Measurements from ENCODE around the gene HEPHL1.
"Not testable (repeated sequence)": the region's sequence is repeated elsewhere in the genome, so short reads cannot be mapped to it uniquely, and the experiment has no call there.

Gene HEPHL1

DNA sequence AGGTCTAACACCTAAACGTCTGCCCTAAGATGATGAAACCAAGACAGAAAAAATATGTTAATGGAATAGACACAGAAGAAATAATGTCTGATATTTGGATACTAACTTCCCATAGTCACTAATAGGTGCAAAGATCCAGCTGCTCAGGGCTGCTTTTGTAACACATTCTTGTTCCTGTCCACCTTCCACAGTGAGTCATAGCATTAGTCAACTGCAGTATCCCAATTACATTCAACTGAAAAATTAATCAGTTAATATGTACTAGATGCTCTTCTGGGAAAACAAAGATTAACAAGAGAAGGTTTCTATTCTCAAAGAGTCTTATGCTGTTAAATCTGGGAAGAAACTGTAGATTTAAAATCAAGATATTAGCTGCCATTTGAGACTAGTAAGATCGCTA is 47.6 kb downstream of the HEPHL1 start:
- DNase-seq: no peak

DNA sequence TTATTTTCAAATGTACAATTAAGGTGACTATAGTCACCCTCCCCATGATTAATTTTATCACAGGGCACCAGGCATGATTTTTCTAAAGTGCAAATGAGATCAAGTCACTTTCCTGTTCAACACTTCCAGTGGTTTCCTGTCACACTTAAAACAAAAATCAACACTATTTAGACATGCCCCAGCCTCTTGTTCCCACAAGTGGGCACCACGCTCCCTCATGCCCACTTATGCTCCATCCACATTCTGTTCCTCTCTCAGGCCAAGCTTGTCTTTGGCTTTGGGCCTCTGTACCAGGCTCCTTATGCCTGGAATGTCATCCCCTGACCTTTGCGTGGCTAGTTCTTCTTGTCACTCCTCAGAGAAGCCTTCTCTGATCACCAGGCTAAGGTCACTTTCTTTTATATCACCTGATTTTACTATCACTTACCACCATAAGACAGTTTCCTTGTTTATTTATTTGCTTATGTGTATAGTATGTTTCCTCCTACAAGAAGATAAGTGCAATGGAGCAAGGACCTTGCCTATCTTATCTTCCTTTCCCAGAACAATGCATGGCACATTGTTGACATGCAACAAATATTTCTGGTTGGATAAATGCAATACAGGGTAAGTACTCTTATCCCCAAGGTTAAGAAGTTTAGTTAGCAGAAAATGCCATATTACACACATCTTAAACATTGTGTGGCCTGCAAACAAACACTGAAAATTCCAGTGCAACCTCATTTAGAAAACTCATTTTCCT is 56.6 kb downstream of the HEPHL1 start:
- DNase-seq: no peak
- intact Hi-C loops (cut with DNase I): no loop called here

More for the DNA sequence above, 47.6 kb downstream of the HEPHL1 start:
- intact Hi-C loops (cut with DNase I): no loop called here

DNA sequence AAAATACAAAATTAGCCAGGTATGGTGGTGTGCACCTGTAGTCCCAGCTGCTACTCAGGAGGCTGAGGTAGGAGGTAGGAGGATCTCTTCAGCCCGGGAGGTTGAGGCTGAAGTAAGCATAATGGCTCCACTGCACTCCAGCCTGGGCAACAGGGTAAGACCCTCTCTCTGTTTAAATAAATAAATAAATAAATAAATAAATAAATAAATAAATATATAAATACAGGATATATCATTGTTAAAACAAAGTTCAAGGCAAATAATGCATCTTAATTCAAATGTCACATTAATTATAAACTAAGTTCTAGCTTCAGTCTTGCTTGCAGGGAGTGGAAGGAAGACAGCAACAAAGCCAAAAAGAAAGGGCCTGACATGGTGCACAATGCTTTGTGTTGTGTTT is 63.0 kb downstream of the HEPHL1 start:
- intact Hi-C loops (cut with DNase I): no loop called here
- no peak for DNase-seq

DNA sequence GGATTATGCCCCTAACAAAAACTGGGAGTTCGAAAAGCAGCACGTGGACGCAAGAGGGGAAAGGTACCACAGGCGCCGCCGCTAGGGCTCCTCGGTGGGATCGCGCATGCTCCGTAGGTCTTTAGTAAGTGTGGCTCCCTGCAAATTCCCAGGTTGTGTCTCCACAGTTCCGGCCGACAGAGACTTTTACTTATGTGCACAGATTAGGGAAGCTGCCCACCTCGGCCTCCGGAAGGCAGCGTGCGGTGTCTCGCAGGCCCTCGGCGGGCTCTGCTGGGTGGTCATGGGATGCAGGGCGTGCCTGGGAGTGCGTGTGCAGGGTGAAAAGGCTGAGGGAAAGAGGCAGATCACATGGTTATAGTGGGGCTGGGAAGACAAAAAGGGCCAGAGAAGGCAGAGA is 67.8 kb downstream of the HEPHL1 start:
- intact Hi-C loops (cut with DNase I): no loop called here
- DNase-seq: no peak

DNA sequence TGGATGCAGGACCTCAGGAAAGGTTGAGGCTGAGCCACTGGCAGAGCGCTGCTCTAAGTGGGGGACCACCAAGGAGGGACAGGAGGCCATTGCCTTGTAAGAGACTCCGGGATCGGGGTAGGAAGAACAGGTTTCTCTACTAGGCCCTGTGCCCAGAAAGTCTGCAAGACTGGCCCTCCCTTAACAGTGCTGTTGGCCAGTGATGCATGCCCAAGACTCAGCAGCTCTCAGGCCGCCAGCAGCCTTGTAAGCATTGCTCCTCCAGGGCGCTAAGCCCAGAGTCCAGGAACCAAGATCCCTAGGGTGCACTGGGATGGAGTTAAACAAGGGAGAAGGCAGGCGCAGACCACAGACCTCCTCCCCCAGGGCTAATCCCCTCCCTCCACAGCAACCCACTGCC is 68.2 kb downstream of the HEPHL1 start:
- intact Hi-C loops (cut with DNase I): no loop called here

DNA sequence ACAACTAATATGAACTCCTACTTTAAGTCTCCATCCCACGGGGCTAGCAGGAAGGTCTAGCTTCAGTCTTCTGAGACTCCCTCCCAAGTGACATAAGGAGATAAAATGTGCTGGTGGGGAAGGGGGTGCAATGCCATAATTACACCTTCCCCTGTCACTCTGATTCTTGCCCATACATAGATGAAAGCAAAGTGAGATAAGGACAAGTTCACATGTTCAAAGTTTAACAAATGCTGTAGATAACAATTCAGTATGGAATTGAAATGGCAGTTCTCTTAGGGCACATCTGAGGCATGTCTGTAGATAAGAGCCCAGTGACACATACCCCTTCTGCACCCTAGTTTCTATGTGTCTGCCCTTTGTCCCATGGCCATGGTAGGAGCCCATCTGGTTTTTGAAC is 69.2 kb downstream of the HEPHL1 start:
- intact Hi-C loops (cut with DNase I): no loop called here
- DNase-seq: no peak

More for the DNA sequence above, 68.2 kb downstream of the HEPHL1 start:
- no peak for DNase-seq

DNA sequence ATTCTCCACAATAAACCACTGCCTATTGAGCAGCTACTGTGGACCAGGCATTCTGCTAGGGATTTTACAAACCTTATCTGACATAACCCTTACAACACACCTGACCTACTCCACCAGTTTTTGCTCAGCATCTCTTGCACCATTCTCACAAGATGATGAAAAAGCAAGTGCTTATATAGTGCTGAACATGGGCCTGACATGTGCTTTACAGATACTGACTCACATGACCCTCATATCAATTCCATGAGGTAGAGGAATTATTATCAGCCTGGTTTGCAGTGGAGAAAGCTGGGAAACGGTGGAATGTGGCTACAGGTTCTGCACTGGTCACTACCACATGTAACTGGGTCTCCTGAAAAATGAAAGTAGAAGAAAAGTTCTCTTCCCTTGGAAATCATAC is 69.9 kb downstream of the HEPHL1 start:
- intact Hi-C loops (cut with DNase I): no loop called here
- DNase-seq: no peak

DNA sequence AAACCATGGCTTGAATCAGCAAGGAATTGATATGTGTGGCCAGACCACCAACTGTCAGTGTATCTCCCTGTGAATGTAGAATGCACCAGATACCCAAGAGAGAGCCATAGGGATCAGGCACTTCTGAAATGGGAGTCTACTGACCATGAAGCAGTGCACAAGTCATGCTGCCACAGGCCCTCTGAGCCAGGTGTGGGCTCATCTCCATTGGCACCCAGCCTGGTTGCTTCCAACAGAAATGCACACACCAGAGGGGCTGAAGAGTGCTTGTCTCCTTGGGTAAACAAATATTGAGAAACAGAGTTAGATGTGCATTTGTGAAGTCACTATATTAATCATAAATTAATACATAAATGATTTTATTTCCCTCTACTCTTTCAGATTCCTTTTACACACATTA is 79.1 kb downstream of the HEPHL1 start:
- no peak for DNase-seq
- intact Hi-C loops (cut with DNase I): no loop called here

DNA sequence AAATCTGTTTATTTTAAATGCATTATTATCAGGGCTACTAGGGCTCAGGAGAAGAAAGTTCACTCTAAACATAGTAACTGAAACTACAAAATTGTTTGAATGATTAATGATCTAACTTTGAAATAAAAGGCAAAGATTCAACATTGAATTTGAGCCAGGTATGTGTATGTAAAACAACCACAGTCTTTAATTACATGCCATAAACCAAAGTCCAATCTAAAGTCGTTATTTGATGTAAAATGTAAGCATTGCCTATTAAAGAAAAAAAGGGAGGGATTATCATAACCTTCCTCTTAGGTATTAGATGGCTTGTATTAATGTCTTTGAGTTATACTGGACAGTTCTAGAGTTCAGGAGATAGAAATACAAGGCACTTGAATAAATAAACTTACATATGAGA is 82.3 kb downstream of the HEPHL1 start:
- intact Hi-C loops (cut with DNase I): no loop called here
- DNase-seq: no peak

DNA sequence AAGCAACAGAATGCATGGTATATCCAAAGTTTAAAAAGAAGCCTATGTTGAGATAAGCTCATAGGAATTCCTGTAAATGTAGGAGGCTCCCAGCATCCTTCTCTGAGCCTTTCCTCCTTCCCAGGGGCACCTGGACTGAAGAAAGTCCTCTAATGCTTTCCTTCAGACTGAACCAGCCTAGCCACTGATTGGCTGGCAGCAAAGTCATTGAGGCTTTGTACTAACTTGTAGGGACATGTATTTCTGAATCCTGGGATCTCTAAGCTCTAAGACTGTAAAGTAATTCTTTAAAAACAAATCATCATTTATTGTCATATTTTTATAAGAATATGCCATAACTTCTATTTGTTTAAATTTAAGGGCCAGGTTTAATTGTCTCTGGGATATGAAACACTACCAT is 83.6 kb downstream of the HEPHL1 start:
- intact Hi-C loops (cut with DNase I): no loop called here
- DNase-seq: no peak

DNA sequence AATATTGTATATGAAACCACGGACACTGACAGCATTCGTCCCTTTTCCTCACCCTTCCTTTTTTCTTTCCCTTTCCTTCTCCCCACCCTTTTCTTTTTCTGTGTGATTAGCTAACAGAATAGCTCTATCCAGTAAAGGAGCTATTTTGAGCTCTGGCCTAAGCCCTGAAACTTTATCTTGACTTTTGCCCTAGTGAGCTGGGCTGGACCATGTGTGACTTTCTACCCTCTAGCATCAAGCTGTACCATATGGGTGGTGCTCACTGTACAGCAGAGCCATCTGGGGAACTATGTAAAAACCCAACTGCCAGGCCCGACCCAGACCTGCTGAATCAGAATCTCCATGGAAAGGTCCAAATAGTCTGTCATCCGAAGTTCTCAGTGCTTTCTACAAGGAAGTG is 85.6 kb downstream of the HEPHL1 start:
- intact Hi-C loops (cut with DNase I): no loop called here
- DNase-seq: no peak

DNA sequence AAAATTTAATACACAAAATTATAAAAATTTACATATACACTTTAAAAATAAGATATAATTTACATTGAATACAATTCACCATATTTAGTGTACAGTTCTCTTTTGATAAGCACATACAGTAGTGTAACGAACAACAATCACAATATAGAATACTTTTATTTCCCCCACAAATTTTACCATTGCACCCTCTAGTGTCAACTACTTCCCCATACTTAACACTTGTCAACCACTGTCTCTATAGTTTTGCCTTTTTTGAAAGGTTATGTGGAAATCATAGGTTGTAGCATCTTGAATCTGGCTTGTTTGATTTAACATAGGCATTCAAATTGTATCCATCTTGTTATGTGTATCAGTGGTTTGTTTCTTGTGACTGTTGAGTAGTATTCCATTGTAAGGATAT is 86.2 kb downstream of the HEPHL1 start:
- DNase-seq: no peak
- intact Hi-C loops (cut with DNase I): no loop called here

DNA sequence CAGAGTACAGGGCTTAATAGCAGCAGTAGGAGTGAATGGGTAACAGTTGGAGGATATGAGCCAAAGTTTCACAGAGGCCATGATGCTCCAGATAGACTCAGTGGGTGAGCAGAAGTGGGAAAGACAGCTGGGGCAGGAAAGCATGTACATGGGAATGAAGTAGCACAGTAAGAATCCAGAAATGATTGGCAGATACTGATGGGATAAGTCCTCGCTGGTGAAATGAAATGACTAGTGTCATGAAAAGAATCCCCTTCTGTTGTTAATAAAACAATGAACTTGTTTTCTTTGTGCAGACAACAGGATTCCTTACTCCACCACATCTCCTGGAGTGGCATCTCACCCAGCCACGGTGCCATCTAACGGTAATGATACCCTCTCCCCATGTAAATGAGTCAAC is 90.1 kb downstream of the HEPHL1 start:
- DNase-seq: no peak
- intact Hi-C loops (cut with DNase I): no loop called here

DNA sequence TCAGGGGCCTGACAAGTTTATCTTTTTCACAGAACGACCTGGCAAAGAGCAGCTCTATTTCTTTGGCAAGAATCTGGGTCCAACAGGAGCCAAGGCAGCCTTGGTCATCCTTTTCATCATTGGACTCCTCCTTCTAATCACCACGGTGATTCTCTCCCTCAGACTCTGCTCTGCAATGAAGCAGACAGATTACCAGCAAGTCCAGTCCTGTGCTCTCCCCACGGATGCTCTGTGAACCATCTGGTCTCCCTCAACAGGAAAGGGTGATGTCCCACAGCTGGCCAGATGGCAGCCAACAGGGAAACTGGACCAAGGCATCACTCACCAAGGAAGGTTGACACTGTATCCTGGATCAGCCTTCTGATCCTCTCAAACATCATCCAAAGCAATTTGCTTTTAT is 90.5 kb downstream of the HEPHL1 start:
- no peak for DNase-seq
- intact Hi-C loops (cut with DNase I): no loop called here

DNA sequence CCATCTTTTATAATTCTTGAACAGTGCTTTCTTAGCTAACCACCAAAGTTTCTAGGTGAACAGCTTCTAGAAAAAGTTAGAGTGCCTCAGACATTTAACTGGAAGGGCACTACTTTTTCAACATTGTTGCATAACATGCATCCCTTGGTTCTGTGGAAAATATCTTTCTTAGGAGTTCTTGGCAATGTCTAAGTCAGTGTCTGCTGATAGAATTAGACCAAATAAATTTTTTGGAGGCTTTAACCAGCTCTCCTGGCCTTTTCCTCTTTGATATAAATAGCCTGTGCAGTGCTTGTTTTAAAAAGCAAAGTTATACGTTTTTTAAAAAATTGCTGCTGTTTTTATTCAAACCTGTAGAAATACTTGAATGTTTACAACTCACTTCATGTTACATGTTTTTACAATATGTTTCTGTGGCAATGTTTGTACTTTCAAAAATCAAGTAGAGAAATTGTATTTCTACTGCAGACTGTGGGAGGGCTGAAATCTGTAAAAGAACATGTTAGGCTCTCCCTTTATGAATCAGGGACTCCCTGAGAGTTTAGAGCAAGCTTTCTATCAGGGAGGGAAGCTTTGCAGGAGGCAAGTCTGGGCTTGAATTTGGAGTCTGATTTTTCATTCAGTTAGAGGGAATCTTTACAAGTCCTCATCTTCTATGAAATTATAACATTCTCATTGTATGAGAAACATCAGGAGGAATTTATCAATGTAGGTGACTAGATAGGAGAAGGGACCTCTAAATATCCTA is 91.2 kb downstream of the HEPHL1 start:
- DNase-seq: no peak
- intact Hi-C loops (cut with DNase I): no loop called here

DNA sequence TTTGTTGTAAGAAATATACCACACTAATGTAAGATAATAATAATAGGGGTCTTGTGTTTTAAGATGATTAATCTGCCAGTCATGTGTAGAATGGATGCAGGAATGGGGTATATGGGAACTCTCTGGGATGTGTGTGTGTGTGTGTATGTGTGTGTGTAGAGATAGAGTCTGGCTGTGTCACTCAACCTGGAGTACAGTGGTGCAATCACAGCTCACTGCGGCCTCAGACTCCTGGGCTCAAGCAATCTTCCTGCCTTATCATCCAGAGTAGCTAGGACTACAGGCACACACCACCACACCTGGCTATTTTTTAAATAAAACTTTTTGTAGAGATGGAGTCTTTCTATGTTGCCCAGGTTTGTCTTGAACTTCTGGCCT is 96.0 kb downstream of the HEPHL1 start:
- DNase-seq: no peak
- intact Hi-C loops (cut with DNase I): no loop called here

DNA sequence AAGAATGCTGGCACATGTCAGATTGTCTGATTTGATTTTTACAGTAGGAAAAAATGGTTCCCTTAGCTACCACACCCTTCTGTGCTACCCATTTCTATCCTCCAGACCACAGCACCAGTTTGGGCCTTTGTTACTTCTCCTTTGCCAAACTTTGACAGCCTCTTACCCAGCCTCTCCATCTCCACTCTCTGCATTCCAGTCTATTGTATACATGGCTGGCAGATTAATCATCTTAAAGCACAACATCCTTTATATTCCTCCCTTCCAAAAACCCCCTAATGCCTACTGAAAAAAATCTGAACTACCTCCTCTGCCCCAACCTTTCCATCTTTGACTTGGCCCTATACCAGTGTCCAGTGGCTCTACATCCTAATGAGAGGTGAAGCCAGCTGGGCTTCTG is 96.7 kb downstream of the HEPHL1 start:
- intact Hi-C loops (cut with DNase I): no loop called here
- DNase-seq: no peak

DNA sequence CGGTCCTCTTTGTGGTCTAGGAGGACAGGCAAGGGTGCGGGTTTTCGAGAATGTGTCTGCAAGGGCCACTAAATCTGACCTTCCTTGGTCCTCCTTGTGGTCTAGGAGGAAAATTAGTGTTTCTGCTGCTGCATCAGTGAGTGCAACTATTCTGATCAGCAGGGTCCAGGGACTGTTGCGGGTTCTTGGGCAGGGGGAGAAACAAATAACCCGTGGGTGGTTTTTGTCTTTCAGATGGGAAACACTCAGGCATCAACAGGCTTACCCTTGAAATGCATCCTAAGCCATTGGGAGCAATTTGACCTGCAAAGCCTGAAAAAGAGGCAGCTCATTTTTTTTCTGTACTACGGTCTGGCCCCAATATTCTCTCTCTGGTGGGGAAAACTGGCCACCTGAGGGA is 98.5 kb downstream of the HEPHL1 start:
- intact Hi-C loops (cut with DNase I); DNase-seq: not testable (repeated sequence)

DNA sequence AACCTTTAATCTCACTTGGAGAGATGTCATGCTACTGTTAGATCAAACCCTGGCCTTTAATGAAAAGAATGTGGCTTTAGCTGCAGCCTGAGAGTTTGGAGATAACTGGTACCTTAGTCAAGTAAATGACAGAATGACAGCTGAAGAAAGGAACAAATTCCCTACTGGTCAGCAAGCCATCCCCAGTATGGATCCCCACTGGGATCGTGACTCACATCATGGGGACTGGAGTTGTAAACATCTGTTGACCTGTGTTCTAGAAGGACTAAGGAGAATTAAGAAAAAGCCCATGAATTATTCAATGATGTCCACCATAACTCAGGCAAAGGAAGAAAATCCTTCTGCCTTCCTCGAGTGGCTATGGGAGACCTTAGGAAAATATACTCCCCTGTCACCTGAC is 99.4 kb downstream of the HEPHL1 start:
- DNase-seq; intact Hi-C loops (cut with DNase I): not testable (repeated sequence)

DNA sequence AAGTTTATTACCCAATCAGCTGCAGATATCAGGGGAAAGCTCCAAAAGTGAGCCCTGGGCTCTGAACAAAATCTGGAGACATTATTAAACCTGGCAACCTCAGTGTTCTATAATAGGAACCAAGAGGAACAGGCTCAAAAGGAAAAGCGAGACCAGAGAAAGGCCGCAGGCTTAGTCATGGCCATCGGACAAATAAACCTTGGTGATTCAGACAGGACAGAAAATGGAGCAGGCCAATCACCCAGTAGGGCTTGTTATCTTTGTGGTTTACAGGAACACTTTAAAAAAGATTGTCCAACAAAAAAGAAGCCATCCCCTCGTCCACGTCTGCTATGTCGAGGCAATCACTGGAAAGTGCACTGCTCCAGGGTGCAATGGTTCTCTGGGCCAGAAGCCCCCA is 99.8 kb downstream of the HEPHL1 start:
- intact Hi-C loops (cut with DNase I): no loop called here
- no peak for DNase-seq

DNA sequence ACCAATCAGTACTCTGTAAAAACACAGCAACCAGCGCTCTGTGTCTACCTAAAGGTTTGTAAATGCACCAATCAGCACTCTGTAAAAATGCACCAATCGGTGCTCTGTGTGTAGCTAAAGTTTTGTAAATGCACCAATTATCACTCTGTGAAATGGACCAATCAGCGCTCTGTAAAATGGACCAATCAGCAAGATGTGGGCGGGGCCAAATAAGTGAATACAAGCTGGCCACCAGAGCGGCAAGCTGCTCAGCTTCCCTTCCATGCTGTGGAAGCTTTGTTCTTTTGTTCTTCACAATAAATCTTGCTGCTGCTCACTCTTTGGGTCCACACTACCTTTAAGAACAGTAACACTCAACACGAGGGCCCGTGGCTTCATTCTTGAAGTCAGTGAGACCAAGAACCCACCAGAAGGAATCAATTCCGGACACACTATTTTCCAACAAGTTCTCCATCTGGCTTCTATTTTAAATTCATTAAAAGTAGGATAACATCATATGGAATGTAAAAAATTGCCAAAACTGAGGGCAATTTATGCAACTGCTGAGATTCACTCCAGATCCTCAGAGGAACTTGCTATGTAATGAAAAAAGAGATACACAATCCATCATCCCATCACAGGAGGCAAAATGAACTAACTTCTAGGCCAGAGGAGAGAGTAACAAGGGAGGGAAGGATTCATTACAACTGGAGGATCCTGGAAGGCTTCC is 104.4 kb downstream of the HEPHL1 start:
- intact Hi-C loops (cut with DNase I): no loop called here
- no peak for DNase-seq

DNA sequence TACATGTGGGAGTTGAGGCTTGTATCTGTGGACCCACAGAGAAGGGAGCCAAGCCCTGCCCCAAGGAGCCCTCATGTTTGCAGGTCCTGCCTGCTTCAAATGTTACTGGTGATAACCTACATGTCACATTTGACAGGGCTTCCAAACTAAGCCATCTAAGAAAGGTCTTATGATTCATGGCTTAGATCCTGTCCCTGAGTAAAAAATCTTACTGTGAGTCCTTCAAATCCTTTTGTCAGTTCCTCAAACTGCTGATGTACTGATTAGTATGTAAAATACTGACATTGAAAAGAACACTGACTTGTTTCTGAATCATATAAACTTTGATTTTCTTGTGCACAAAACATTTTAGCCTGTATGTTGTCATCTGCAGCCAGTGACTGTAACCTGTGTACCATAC is 106.5 kb downstream of the HEPHL1 start:
- no peak for DNase-seq
- intact Hi-C loops (cut with DNase I): no loop called here
